ENCODE data around the gene IFITM1.
A peak's percentile ranks its signal among the peaks of the same experiment; 100 is the strongest.
"Not testable (repeated sequence)": the region's sequence is repeated elsewhere in the genome, so short reads cannot be mapped to it uniquely, and the experiment has no call there.

The IFITM1 gene

GRCh38 chr11:353179-353873, 39.5 kb downstream of the IFITM1 start:
- Histone ChIP-seq H3K79me2 (ENCODE audit: control insufficient read depth, insufficient read depth, low read length, unreplicated experiment) (no peaks in the 10 kb centered on the region), H3K36me3 (ENCODE audit: insufficient read depth, low read length) (peaks cover 12% of the 10 kb centered on the region; the same call in 1 of the 2 replicates), H2AFZ (ENCODE audit: low read length, unreplicated experiment) (peak overlapping the region; percentile 65), H3K27ac (ENCODE audit: low read depth, low read length) (peak overlapping the region; percentile 92), H3K27me3 (ENCODE audit: insufficient read depth, low read length) (no peaks in the 10 kb centered on the region), H3K4me1 (ENCODE audit: control insufficient read depth, insufficient read depth, low read length, unreplicated experiment) (peaks cover 25% of the 10 kb centered on the region), H3K4me3 (ENCODE audit: low read depth, low read length) (no peak overlapping the region)

DNA sequence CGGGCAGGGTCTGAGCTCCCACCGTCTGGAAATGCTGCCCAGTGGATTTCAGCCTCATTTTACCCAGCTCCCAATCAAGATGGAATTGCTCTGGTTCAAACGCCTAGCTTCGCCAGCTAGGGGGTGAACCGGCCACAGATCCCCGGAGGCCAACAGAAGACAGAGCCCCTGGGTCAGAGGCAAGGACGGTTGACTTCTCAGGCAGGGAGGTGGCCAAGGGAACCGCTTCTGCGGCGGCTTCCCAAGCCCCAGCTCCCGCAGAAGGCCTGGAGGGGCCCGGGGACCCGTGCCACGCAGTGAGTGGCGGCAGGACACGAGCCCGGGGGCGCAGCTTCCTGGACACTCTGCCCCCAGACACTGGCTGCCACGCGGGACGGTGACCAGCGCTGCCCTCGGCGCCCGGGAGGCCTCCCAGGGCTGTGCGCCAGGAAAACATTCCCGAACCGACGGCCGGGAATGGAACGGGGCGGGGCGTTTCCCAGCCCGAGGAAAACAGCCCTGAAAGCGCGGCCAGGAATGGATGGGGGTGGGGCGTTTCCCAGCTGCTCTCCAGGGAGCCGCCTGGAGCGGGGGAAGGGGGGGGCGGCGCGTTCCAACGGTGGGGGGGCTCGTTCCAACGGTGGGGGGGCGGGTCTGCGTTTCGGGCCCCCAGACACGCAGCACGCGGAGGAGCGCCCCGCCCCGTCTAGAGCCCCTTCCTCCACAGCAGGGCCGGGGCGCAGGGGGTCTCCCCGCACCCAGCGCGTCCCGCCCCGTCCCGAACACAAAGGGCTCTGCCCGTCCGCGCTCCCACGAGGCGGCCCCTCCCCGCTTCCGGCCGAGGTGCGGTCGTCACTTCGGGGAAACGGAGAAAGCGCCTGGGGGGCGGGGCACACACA, 42.0 kb downstream of the IFITM1 start:
- Histone ChIP-seq H3K27ac (ENCODE audit: low read depth, low read length) (peak overlapping the region; percentile 92), H3K4me3 (ENCODE audit: low read depth, low read length) (peak overlapping the region; percentile 42), H3K79me2 (ENCODE audit: control insufficient read depth, insufficient read depth, low read length, unreplicated experiment) (no peaks in the 10 kb centered on the region), H2AFZ (ENCODE audit: low read length, unreplicated experiment) (no peak overlapping the region), H3K4me1 (ENCODE audit: control insufficient read depth, insufficient read depth, low read length, unreplicated experiment) (peaks cover 25% of the 10 kb centered on the region), H3K27me3 (ENCODE audit: insufficient read depth, low read length) (no peaks in the 10 kb centered on the region), H3K36me3 (ENCODE audit: insufficient read depth, low read length) (peaks cover 12% of the 10 kb centered on the region; the same call in 1 of the 2 replicates)

DNA sequence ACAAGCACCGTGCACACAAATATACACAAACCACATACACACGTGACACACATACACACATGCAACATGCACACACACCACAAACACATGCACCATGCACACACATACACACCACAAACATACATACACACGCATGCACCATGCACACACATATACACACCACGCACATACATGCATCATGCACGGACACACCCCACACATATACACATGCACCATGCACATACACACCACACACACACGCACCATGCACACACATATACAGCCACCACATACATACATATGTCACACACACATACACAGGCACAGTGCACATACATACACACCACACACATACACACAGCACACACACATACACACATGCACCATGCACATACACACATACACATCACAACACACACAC, 42.8 kb downstream of the IFITM1 start:
- Histone ChIP-seq H2AFZ (ENCODE audit: low read length, unreplicated experiment) (no peak overlapping the region), H3K36me3 (ENCODE audit: insufficient read depth, low read length) (peaks cover 12% of the 10 kb centered on the region; the same call in 1 of the 2 replicates), H3K4me3 (ENCODE audit: low read depth, low read length) (no peak overlapping the region), H3K4me1 (ENCODE audit: control insufficient read depth, insufficient read depth, low read length, unreplicated experiment) (peaks cover 25% of the 10 kb centered on the region), H3K27me3 (ENCODE audit: insufficient read depth, low read length) (no peaks in the 10 kb centered on the region), H3K79me2 (ENCODE audit: control insufficient read depth, insufficient read depth, low read length, unreplicated experiment) (no peaks in the 10 kb centered on the region), H3K27ac (ENCODE audit: low read depth, low read length) (no peak overlapping the region)

GRCh38 chr11:357582-357981, 43.7 kb downstream of the IFITM1 start:
- H3K79me2 ChIP-seq (ENCODE audit: control insufficient read depth, insufficient read depth, low read length, unreplicated experiment): no peaks in the 10 kb centered on the region
- no peak overlapping the region for H3K27ac ChIP-seq (ENCODE audit: low read depth, low read length)
- no peaks in the 10 kb centered on the region for H3K27me3 ChIP-seq (ENCODE audit: insufficient read depth, low read length)
- no peak overlapping the region for H3K4me3 ChIP-seq (ENCODE audit: low read depth, low read length)
- peaks cover 12% of the 10 kb centered on the region; the same call in 1 of the 2 replicates for H3K36me3 ChIP-seq (ENCODE audit: insufficient read depth, low read length)
- H3K4me1 ChIP-seq (ENCODE audit: control insufficient read depth, insufficient read depth, low read length, unreplicated experiment): peaks cover 25% of the 10 kb centered on the region
- no peak overlapping the region for H2AFZ ChIP-seq (ENCODE audit: low read length, unreplicated experiment)

- peaks cover 20% of the 10 kb centered on the region for H3K4me1 ChIP-seq (ENCODE audit: control insufficient read depth, insufficient read depth, low read length, unreplicated experiment)
- no peaks in the 10 kb centered on the region for H3K79me2 ChIP-seq (ENCODE audit: control insufficient read depth, insufficient read depth, low read length, unreplicated experiment)
- no peaks in the 10 kb centered on the region for H3K27me3 ChIP-seq (ENCODE audit: insufficient read depth, low read length)
- H3K4me3 ChIP-seq (ENCODE audit: low read depth, low read length): no peak overlapping the region
- H3K36me3 ChIP-seq (ENCODE audit: insufficient read depth, low read length): peaks cover 12% of the 10 kb centered on the region; the same call in 1 of the 2 replicates
- H3K27ac ChIP-seq (ENCODE audit: low read depth, low read length): no peak overlapping the region
- no peak overlapping the region for H2AFZ ChIP-seq (ENCODE audit: low read length, unreplicated experiment)
Measured at GRCh38 chr11:358129-358800, 44.4 kb downstream of the IFITM1 start.

GRCh38 chr11:359181-359714, 45.4 kb downstream of the IFITM1 start:
- H3K36me3 ChIP-seq (ENCODE audit: insufficient read depth, low read length): peaks cover 12% of the 10 kb centered on the region; the same call in 1 of the 2 replicates
- H3K4me1 ChIP-seq (ENCODE audit: control insufficient read depth, insufficient read depth, low read length, unreplicated experiment): peaks cover 12% of the 10 kb centered on the region
- H3K79me2 ChIP-seq (ENCODE audit: control insufficient read depth, insufficient read depth, low read length, unreplicated experiment): no peaks in the 10 kb centered on the region
- H3K27me3 ChIP-seq (ENCODE audit: insufficient read depth, low read length): no peaks in the 10 kb centered on the region
- no peak overlapping the region for H3K4me3 ChIP-seq (ENCODE audit: low read depth, low read length)
- no peak overlapping the region for H3K27ac ChIP-seq (ENCODE audit: low read depth, low read length)
- no peak overlapping the region for H2AFZ ChIP-seq (ENCODE audit: low read length, unreplicated experiment)

GRCh38 chr11:360326-361280, 46.8 kb downstream of the IFITM1 start:
- Histone ChIP-seq H3K79me2 (ENCODE audit: control insufficient read depth, insufficient read depth, low read length, unreplicated experiment) (no peaks in the 10 kb centered on the region), H3K4me1 (ENCODE audit: control insufficient read depth, insufficient read depth, low read length, unreplicated experiment) (peaks cover 3% of the 10 kb centered on the region), H3K27me3 (ENCODE audit: insufficient read depth, low read length) (no peaks in the 10 kb centered on the region), H3K27ac (ENCODE audit: low read depth, low read length) (no peak overlapping the region), H3K36me3 (ENCODE audit: insufficient read depth, low read length) (peaks cover 12% of the 10 kb centered on the region; the same call in 1 of the 2 replicates), H2AFZ (ENCODE audit: low read length, unreplicated experiment) (no peak overlapping the region), H3K4me3 (ENCODE audit: low read depth, low read length) (no peak overlapping the region)

- H3K4me3 ChIP-seq (ENCODE audit: low read depth, low read length): no peak overlapping the region
- no peaks in the 10 kb centered on the region for H3K79me2 ChIP-seq (ENCODE audit: control insufficient read depth, insufficient read depth, low read length, unreplicated experiment)
- no peaks in the 10 kb centered on the region for H3K36me3 ChIP-seq (ENCODE audit: insufficient read depth, low read length)
- no peaks in the 10 kb centered on the region for H3K4me1 ChIP-seq (ENCODE audit: control insufficient read depth, insufficient read depth, low read length, unreplicated experiment)
- peaks cover 18% of the 10 kb centered on the region for H3K27me3 ChIP-seq (ENCODE audit: insufficient read depth, low read length)
- no peak overlapping the region for H3K27ac ChIP-seq (ENCODE audit: low read depth, low read length)
- H2AFZ ChIP-seq (ENCODE audit: low read length, unreplicated experiment): no peak overlapping the region
Measured at GRCh38 chr11:362642-363442, 49.0 kb downstream of the IFITM1 start.

- H3K4me3 ChIP-seq (ENCODE audit: low read depth, low read length); H3K4me1 ChIP-seq (ENCODE audit: control insufficient read depth, insufficient read depth, low read length, unreplicated experiment); H3K36me3 ChIP-seq (ENCODE audit: insufficient read depth, low read length); H3K79me2 ChIP-seq (ENCODE audit: control insufficient read depth, insufficient read depth, low read length, unreplicated experiment); H2AFZ ChIP-seq (ENCODE audit: low read length, unreplicated experiment); H3K27ac ChIP-seq (ENCODE audit: low read depth, low read length): not testable (repeated sequence)
- H3K27me3 ChIP-seq (ENCODE audit: insufficient read depth, low read length): peaks cover 24% of the 10 kb centered on the region
Measured at GRCh38 chr11:363443-363805, 49.6 kb downstream of the IFITM1 start.

All from ACC112 (cell line).